H1 (cell line): Measurements from ENCODE around the gene LOXL1.

Experiments used
- ATF3 ChIP-seq: IDR thresholded peaks from 2 replicates; pipeline ENCODE4 v1.6.1; 2011; ENCODE audit warnings: low read depth, mild to moderate bottlenecking, low read length; ENCODE audit not compliant: insufficient read depth
- BACH1 ChIP-seq: IDR thresholded peaks from 2 replicates; pipeline ENCODE4 v1.6.1; 2012; ENCODE audit warnings: low read length, improper control_type of control experiment
- CTCF ChIP-seq, 3 experiments: IDR thresholded peaks; 1 replicate in 2 of 3; 2 replicates in 1 of 3; pipeline versions ENCODE4 v1.5.1 to v1.6.1; 2011; ENCODE audit warnings: low read length in 3 of 3, mild to moderate bottlenecking in 3 of 3, inconsistent platforms in 2 of 3, low read depth in 1 of 3, moderate library complexity in 1 of 3; ENCODE audit not compliant: insufficient read depth in 1 of 3; ENCODE audit errors: control extremely low read depth in 1 of 3
- EP300 ChIP-seq, 2 experiments: IDR thresholded peaks; 1 replicate in 1 of 2; 2 replicates in 1 of 2; pipeline ENCODE4 v1.6.1; 2011 to 2012; ENCODE audit warnings: low read depth in 2 of 2, low read length in 2 of 2, mild to moderate bottlenecking in 2 of 2, borderline replicate concordance in 1 of 2, inconsistent platforms in 1 of 2, moderate library complexity in 1 of 2
- POLR2A ChIP-seq, 2 experiments: IDR thresholded peaks; 1 replicate in 1 of 2; 2 replicates in 1 of 2; pipeline ENCODE4 v1.6.1; 2011; ENCODE audit warnings: low read depth in 2 of 2, low read length in 2 of 2, mild to moderate bottlenecking in 2 of 2; ENCODE audit errors: control extremely low read depth in 1 of 2

DNA sequence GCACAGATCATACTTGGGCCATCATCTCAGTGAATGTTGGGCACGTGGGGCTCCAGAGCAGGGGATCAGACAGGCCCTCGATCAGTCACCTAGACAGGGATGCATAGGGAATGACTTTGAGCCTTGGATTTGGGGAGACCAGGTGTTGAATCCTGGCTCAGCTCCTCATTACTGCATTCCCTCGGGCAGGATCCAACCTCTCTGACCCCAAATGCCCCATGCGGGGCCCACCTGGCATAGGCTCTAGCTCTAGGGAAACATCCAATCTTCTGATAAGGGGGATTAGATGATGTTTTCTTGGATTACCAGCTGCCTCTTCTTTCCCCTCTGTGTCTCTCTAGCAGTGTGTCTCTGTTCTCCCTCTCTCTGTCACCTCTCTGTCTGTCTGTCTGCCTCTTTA, 22.7 kb downstream of the LOXL1 start:
- TF ChIP-seq BACH1 (no peak), CTCF (IDR thresholded peaks at IDR 0.05; ENCODE audit: control extremely low read depth in 1 of 3, insufficient read depth in 1 of 3, low read depth in 1 of 3, low read length in 3 of 3) (no peak), POLR2A (IDR thresholded peaks at IDR 0.05; ENCODE audit: control extremely low read depth in 1 of 2, low read depth in 2 of 2, low read length in 2 of 2) (no peak), ATF3 (no peak), EP300 (IDR thresholded peaks at IDR 0.05; ENCODE audit: borderline replicate concordance in 1 of 2, low read depth in 2 of 2, low read length in 2 of 2) (no peak)
